Measurements from ENCODE around the gene CLNS1A.
"Not testable (repeated sequence)": the region's sequence is repeated elsewhere in the genome, so short reads cannot be mapped to it uniquely, and the experiment has no call there.

The CLNS1A gene

GRCh38 chr11:77617892-77618291 lies 19.7 kb downstream of the CLNS1A start:
- no peak for DNase-seq (ENCODE audit: low read depth)

GRCh38 chr11:77611921-77612320 lies 25.7 kb downstream of the CLNS1A start:
- no peak for DNase-seq (ENCODE audit: low read depth)

- DNase-seq (ENCODE audit: low read depth), result no peak
These were observed 28.4 kb downstream of the CLNS1A start for GRCh38 chr11:77609234-77609633.

GRCh38 chr11:77604281-77604680 lies 33.3 kb downstream of the CLNS1A start:
- DNase-seq (ENCODE audit: low read depth), result no peak

GRCh38 chr11:77602381-77603088 lies 35.1 kb downstream of the CLNS1A start:
- peak; percentile 76 for DNase-seq (ENCODE audit: low read depth)

- DNase-seq (ENCODE audit: low read depth), result no peak
These were observed 39.4 kb downstream of the CLNS1A start for GRCh38 chr11:77598195-77598594.

GRCh38 chr11:77596626-77597025 lies 41.0 kb downstream of the CLNS1A start:
- peak; percentile 51 for DNase-seq (ENCODE audit: low read depth)

- no peak for DNase-seq (ENCODE audit: low read depth)
These were observed 43.7 kb downstream of the CLNS1A start for GRCh38 chr11:77593883-77594282.

GRCh38 chr11:77592727-77593126 lies 44.9 kb downstream of the CLNS1A start:
- DNase-seq (ENCODE audit: low read depth), result no peak

GRCh38 chr11:77590194-77590782 lies 47.3 kb downstream of the CLNS1A start:
- no peak for DNase-seq (ENCODE audit: low read depth)

- no peak for DNase-seq (ENCODE audit: low read depth)
These were observed 47.9 kb downstream of the CLNS1A start, which contains the start of gene AQP11 for GRCh38 chr11:77589521-77590193. AQP11 (plus strand) TSS chr11:77589953; CDS start chr11:77589993, 40 bp downstream.

- DNase-seq (ENCODE audit: low read depth), result no peak
These were observed 48.4 kb downstream of the CLNS1A start for GRCh38 chr11:77589181-77589520.

GRCh38 chr11:77580712-77581337 lies 56.8 kb downstream of the CLNS1A start:
- no peak for DNase-seq (ENCODE audit: low read depth)

- not testable (repeated sequence) for DNase-seq (ENCODE audit: low read depth)
These were observed 62.2 kb downstream of the CLNS1A start for GRCh38 chr11:77575428-77575827.

GRCh38 chr11:77570896-77571295 lies 66.7 kb downstream of the CLNS1A start:
- not testable (repeated sequence) for DNase-seq (ENCODE audit: low read depth)

GRCh38 chr11:77569676-77570070 lies 67.9 kb downstream of the CLNS1A start:
- no peak for DNase-seq (ENCODE audit: low read depth)

- DNase-seq (ENCODE audit: low read depth), result no peak
These were observed 68.5 kb downstream of the CLNS1A start for GRCh38 chr11:77568916-77569675.

- DNase-seq (ENCODE audit: low read depth), result no peak
These were observed 69.3 kb downstream of the CLNS1A start for GRCh38 chr11:77568306-77568705.
